ENCODE results near the gene OR51I2.

Gene OR51I2

DNA sequence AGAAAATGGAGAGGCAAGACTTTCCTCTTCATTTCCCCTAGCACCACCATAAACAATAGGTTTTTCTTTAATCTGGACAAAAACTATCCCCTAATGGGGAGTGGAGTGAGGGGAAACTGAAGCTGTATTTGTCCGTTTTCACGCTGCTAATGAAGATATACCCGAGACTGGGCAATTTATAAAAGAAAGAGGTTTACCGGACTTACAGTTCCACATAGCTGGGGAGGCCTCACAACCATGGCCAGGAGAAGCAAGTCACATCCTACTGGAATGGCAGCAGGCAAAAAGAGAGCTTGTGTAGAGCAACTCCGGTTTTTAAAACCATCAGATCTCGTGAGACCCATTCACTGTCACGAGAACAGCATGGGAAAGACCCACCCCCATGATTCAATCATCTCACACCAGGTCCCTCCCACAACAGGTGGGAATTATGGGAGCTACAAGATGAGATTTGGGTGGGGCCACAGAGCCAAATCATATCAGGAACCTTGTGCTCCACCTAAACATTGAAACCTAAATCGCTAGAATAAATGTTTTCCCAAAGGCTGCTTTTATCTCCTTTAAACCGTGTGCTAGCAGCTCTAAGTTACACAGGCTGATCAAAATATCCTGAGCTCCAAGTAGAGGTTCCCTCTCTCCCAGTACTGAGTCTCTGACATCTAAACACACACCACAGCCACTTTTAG, 56.4 kb downstream of the OR51I2 start:
- in situ Hi-C loops (cut with HindIII; ENCODE audit: low sequenced_read_pairs): no loop called here
